Bone marrow (tissue), 2 donors: ENCODE data around the gene LMNTD2.

Source experiments
- DNase-seq, 2 donors: peaks; one replicate each; lab custom pipeline; 2025; lab: John Stamatoyannopoulos, UW

Gene LMNTD2

GRCh38 chr11:567629-568292 is 7.2 kb upstream of the LMNTD2 start:
- no peak for DNase-seq

- DNase-seq = no peak
Observed at GRCh38 chr11:567011-567628, 6.6 kb upstream of the LMNTD2 start.

GRCh38 chr11:565921-566509 is 5.5 kb upstream of the LMNTD2 start:
- no peak for DNase-seq

- no peak for DNase-seq
Observed at GRCh38 chr11:563812-564578, 3.5 kb upstream of the LMNTD2 start.

- DNase-seq = no peak
Observed at GRCh38 chr11:563066-563811, 2.7 kb upstream of the LMNTD2 start.

GRCh38 chr11:562046-562645 is 1.6 kb upstream of the LMNTD2 start:
- no peak for DNase-seq

GRCh38 chr11:561148-562003 is 838 bp upstream of the LMNTD2 start:
- peak in 1 of 2 donors; percentile 10 for DNase-seq

GRCh38 chr11:559712-560304 is 730 bp downstream of the LMNTD2 start:
- DNase-seq = no peak

GRCh38 chr11:559020-559620 is 1.4 kb downstream of the LMNTD2 start:
- DNase-seq = no peak

- DNase-seq = no peak
Observed at GRCh38 chr11:558503-558902, 2.0 kb downstream of the LMNTD2 start.

- DNase-seq = no peak
Observed at GRCh38 chr11:557328-558132, 3.0 kb downstream of the LMNTD2 start.

GRCh38 chr11:556662-557256 is 3.8 kb downstream of the LMNTD2 start:
- DNase-seq = no peak

- DNase-seq = no peak
Observed at GRCh38 chr11:555780-556661, 4.5 kb downstream of the LMNTD2 start.

- no peak for DNase-seq
Observed at GRCh38 chr11:555227-555779, 5.2 kb downstream of the LMNTD2 start.

- no peak for DNase-seq
Observed at GRCh38 chr11:554428-555226, 5.9 kb downstream of the LMNTD2 start.

- no peak for DNase-seq
Observed at GRCh38 chr11:553988-554340, 6.6 kb downstream of the LMNTD2 start.
